GM19193 (cell line): ENCODE results near the gene COL23A1.

ENCODE experiments used
- POLR2A ChIP-seq: IDR thresholded peaks from 4 replicates; pipeline ENCODE4 v1.6.1; 2011; ENCODE audit not compliant: insufficient read depth, insufficient read length; ENCODE audit errors: extremely low read depth

The COL23A1 gene

GRCh38 chr5:178445534-178445933 lies 144.7 kb downstream of the COL23A1 start:
- TF ChIP-seq POLR2A, result no peak

GRCh38 chr5:178442405-178443257 lies 147.6 kb downstream of the COL23A1 start:
- TF ChIP-seq POLR2A, result no peak

DNA sequence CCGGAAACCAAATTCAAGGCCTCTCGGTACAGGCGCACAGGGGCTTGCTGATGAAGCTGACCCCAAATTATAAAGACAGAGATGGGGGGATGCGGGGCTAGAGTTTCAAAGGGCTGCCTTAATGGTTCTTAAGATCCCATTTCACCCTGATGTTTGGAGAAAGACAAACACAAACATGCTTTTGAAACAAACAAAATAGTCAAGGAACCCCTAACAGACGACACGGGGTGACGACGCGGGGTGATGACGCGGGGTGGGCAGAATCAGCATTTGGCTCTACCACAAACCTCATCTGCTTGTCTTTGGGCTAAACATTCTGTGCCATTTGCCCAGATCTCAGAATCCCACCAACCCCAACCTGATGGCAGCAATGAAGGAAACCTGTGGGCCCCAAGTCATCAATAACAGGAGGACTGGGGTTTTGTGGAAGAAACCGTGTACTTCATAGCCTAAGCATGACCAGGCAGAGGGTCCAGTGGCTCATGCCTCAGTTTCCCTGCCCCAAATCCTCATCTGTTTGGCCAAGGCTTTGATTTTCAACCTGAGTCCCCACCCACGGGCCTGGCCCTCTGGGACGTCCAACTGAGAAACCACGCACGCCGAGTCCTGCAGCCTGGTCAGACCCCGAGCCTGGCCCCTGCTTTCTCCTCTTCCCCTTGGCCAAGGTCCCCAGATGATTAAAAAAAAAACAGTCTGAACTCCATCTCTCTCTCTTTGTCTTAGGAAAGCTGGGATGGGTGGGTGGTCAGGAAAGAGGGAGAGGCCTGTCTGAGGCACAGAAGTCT lies 148.5 kb downstream of the COL23A1 start:
- no peak for TF ChIP-seq POLR2A

DNA sequence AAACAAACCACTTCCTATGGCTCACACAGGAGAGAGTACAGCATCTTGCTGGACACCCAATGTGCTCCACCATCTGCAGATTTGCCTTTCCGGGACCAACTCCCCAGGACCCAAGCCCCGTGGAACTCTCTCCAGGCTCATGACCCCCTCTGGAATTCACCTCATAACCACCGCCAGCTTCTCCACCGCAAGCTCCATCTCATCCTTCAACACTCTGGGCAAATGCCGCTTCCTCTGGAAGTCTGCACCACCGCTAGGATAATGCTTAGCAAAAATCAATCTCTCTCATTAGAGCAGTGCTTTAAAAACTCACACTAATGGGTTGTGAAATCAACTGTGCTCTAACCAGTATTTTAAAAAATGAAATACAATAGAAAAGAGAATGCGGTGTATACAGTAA lies 150.0 kb downstream of the COL23A1 start:
- TF ChIP-seq POLR2A, result no peak

- no peak for TF ChIP-seq POLR2A
Observed at GRCh38 chr5:178439493-178440180, 150.6 kb downstream of the COL23A1 start.

GRCh38 chr5:178438796-178439195 lies 151.4 kb downstream of the COL23A1 start:
- no peak for TF ChIP-seq POLR2A

DNA sequence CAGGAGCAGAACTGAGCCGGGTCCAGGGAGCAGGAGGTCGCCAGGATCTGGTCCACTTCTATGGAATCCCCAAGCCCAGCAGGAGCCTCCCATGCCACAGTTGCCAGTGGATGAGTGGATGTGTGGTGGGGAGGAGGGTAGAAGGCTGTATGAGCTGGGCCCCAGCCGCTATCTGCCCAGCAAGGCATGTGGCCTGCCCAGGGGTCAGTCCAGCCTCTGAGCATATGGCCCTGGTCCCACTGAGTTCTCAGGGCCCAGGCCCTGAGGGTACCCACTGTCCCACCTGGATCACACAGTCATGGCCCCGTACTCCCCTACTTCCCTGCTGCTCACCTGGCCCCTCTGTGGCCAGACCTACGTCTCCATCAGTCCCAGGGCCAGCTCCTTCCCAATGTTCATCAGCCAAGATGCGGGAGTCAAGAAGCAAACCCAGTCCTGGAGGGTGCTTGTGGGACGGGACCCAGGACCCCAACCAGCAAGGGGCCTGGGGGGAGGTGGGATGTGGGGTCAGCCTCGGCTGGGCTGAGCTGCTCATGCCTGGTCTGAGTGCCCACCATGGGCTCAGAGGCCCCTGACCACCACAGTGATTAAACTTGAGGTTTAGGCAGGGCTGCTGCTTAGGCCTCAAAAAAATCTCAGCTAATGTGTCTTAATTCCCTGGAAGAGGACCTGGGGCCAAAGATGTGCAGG lies 152.7 kb downstream of the COL23A1 start:
- TF ChIP-seq POLR2A, result no peak

- TF ChIP-seq POLR2A, result no peak
Observed at GRCh38 chr5:178436326-178436940, 153.8 kb downstream of the COL23A1 start.

GRCh38 chr5:178435321-178436238 lies 154.6 kb downstream of the COL23A1 start:
- no peak for TF ChIP-seq POLR2A

DNA sequence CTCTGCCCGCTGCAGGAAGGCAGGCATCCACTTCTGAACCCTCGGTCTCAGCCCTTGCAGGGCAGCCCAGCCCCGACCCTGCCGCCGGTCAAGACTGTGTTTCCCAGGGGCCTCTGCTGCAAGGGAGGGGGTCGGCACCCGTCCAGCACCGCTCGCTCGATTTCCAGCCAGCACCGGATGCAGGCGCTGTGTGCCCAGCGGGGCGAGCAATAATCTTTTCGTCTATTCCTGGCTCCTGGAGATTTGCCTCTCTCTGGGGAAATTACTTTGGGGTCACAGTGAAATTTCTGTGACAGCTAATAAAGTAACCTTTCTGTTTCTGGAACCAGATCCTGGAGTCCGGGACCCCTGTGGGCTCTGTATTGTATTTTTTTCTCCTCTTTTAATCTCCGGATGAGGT lies 155.3 kb downstream of the COL23A1 start:
- TF ChIP-seq POLR2A, result no peak

GRCh38 chr5:178434016-178434761 lies 156.0 kb downstream of the COL23A1 start:
- no peak for TF ChIP-seq POLR2A

- no peak for TF ChIP-seq POLR2A
Observed at GRCh38 chr5:178433273-178433775, 156.9 kb downstream of the COL23A1 start.
